HG03342 (cell line): ENCODE results near the gene YPEL2.
"Not testable (repeated sequence)": the region's sequence is repeated elsewhere in the genome, so short reads cannot be mapped to it uniquely, and the experiment has no call there.

ENCODE experiments used
- ATAC-seq: cut with Tn5 transposase; IDR thresholded peaks from one replicate; pipeline ENCODE4 v1.9.1; 2021; ENCODE audit warnings: mild to moderate bottlenecking, moderate library complexity; ENCODE audit not compliant: unreplicated experiment

YPEL2 gene

DNA sequence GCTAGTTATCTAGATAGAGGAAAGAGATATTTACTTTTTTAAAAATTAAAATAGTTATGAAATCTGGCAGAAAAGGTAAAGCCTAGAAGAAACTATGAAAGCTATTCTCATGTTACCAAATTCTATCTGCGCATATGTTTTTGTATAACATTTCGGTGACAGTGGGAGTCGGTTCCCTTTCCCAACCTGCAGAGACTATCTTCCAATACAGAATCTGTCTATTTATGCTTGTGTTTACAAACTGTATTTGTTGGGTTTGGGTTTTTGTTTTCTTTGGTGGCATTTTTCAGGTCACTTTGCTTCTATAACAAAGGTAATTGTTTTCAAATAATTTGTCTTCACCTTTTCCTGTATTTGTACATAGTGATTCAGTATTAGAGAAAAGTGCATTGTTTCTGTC is 69.8 kb downstream of the YPEL2 start:
- ATAC-seq = no peak

DNA sequence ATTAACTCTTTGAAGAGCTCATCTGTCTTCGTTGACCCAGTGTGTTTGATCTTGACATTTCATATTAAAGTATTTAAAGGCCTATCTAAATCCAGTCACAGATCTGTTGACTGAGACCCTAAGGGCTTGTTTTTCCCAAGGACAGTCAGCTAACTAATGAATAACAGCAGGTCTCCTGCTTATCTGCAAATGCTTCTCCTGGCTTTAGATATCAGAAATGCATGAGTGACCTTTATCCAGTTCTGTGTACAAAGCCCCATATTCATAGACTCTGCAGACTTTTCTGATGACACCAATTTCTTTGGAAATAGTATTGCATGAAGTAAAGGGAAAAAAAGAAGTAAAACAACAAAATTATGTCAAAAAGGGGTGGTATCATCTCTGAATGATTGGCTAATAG is 70.3 kb downstream of the YPEL2 start:
- ATAC-seq = no peak

DNA sequence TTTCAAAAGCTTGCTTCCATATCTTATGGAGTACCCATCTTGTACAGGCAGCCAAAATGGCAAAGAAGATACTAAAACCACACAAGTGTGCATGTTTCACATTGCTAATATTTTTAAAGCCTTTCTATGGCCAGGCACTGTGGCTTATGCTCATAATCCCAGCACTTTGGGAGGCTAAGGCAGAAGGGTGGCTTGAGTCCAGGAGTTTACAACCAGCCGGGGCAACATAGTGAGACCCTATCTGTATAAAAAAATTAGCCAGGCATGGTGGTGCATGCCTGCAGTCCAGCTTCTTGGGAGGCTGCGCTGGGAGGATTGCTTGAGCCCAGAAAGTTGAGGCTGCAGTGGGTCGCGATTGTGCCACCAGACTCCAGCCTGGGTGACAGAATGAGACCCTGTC is 71.3 kb downstream of the YPEL2 start:
- ATAC-seq = no peak

DNA sequence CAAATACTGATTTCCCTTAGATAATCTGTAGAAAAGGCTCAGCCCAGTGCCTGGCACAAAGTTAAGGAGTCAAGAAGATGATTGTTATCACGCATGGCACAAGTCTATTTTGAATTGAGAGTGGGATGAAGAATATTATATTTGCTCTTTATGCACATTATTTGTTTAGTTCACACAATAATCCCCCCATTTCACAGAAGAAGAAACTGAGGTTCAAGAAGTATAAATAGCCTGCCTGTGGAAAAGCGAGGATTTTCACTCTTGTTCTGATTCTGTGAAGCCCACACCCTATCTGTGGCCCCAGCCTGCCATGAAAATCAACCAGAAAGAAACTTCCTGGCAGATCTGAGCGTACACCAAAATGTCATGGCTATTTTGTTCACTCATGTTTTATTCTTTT is 73.0 kb downstream of the YPEL2 start:
- ATAC-seq = no peak

DNA sequence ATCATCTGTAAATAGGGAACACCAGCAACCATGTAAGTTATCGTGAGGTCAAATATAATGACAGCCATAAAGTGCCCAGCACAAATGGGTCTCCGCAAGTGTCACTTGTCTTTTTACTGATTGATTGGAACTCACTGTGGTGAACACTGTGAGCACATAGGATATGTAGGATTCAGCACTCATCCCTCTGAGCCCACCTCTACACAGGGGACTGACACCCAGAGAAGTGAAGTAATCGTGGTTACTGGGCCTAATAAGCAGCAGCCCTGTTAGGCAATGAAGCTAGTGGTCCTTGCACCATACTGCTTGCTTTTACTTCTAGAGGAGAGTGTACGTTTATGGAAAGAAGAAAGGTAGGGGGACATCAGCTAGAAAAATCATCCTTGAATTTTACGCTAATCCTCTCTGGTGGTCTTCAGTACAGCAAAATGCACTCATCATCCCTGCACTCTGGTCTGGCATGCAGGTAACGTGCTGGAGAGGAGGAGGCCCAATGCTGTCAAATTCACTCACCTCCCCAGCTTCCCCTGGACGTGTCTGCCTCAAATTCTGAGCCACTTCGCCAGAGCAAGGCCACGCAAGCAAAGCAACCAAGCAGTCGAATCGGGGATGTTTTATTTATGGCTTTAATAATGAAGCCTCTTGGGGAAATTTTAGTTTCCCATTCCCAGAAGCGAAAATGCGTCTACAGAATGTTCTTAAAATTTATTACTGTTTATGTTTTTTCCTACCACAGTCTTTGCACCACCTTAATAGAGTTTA is 74.7 kb downstream of the YPEL2 start:
- no peak for ATAC-seq

DNA sequence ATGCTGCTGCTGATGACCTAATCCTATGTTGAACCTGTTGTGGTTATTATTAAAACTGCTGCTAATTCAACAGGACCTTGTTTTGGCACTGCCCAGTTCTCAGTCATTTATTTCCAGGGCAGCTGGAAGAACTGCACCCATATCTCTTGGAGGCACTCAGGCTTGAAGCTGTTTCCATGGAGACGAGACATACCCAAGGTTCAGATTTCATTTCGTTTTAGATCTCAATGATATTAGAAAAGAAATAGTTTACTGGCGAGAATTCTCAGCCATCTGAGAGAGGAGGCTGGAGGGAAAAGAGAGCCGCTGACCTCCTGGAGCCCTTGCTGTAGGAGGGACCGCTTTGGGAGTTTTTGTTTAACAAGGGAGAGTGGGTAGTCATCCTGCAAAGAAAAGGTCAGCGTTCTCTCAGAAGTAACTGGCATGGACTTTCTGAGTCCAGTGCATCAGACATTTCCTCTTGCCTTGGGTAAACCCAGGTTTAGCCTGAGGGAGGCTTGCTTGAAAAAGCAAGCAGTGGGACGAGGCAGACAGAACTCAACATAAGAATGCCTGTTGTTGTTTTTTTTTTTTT is 75.4 kb downstream of the YPEL2 start:
- ATAC-seq = no peak

DNA sequence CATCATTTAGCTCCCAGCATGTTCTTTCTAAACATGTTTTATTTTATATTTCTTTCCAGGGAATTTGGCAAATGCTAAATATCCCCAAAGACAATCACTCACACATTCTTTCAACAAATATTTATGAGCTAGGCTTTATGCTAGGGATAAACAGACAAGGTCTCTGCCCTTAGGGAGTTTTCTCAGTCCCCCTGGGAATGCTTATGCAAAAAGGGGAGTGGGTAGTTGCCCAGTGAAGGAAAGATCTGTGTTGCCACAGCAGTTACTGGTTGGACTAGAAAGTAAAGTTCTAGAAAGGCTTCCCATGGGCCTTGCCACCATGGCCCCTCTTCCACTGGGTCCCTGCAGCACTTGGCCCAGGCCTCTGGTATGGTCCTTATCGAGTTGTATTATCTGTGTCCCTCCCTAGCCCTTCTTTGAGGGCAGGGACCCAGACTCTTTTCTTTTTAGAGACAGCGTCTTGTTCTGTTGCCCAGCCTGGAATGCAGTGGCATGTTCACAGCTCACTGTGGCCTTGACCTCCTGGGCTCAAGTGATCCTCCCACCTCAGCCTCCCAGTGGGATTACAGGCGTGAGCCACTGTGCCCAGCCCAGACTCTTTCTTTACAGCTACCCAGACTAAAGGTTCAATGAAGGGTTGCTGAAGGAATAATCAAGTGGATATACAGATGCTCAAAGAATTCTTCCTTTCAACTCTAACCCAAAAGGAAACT is 78.0 kb downstream of the YPEL2 start:
- no peak for ATAC-seq

DNA sequence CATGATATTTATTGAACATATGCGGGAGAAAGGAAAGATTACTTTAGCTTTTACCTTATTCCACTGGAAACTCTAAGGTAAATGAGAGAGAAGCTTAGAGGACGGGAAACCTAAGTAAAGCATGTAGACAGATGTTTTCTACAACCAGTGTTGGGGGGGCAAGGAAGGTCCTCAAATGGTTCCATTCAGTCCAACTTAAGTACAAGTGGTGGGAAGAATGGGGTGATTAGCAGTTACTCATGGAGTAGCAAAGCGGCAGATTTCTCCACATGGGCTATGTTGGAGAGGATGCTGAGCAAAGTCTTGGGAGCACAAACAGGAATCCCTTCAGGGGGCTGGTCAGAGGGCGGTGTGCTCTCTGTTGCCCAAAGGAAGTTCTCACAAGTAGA is 78.6 kb downstream of the YPEL2 start:
- no peak for ATAC-seq

DNA sequence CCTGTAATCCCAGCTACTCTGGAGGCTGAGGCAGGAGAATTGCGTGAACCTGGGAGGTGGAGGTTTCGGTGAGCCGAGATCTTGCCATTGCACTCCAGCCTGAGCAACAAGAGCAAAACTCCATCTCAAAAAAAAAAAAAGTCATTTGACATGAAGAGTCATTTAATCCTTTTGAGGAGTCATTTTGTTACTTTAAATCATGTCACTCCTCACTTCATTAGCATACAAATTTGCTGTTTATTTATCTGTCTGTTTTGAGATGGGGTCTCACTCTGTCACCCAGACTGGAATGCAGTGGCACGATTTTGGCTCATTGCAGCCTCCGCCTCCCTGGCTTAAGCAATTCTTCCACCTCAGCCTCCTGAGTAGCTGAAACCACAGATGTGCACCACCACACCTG is 81.0 kb downstream of the YPEL2 start:
- not testable (repeated sequence) for ATAC-seq

DNA sequence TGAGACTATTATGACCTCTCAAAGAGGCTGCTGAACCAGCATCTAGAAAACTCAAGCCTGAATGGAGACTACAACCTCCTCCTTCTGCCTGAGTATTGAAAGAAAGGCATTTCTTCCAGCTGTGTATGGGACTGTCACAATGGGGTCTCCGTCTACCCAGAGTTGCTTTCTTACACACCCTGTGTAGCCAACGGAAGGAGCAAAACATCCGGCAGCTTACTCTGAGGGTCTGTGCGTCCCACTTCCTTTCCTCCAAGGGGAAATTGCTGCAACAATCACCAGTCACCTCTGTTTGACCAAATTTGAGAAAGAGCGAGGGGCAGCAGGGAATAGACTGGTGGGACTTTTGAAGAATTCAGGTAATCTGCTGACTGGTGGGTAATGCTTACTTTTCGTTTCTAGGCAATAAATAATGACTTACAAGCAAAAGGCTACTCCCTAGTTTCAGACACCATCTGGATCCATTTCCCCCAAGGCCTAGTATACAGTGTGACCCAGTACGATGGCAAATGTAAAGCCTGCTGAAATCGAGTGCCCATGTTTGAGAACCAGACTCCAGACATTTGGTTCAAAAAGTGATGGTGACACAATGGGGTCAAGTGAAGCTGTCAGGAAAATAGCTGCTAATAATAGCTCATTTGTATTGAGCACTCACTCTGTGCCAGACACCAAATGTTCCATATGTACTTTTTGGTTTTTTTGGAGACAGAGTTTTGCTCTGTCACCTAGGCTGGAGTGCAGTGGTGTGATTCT is 81.7 kb downstream of the YPEL2 start:
- no peak for ATAC-seq

DNA sequence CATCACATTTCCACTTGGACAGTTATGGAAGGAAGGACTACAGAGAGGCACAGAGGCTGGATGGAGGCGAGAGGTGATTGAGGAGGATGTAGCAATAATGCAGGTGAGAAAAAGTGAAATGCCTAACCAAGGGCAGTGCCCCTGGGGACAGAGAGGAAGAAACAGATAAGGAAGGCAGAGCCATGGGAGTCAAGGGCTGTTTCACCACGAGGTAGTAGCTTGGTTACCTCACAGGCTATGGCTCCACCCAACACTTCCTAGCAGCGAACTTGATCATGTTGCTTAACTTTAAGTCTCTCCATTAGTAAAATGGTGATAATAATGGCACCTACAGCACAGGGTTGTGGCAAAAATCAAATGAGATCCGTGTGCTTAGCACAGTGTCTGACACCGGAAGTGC is 83.9 kb downstream of the YPEL2 start:
- ATAC-seq = no peak

DNA sequence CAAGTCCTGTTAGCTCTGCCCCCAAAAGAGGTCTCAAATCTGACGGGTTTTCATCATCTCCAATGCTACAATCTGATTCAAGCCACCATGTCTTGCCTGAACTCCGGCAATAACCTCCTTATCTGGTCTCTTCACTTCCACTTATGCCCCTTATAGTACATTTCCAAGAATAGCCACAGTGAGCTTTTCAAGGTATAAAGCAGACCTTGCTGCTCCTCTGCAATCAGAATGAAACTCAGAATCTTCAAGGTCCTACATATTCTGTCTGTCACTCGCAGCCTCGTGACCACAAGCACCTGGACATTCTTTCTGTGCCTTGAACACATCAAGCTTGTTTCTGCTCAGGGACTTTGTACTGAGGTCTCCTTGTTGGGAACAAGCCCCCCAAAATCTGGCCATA is 84.7 kb downstream of the YPEL2 start:
- ATAC-seq = no peak

DNA sequence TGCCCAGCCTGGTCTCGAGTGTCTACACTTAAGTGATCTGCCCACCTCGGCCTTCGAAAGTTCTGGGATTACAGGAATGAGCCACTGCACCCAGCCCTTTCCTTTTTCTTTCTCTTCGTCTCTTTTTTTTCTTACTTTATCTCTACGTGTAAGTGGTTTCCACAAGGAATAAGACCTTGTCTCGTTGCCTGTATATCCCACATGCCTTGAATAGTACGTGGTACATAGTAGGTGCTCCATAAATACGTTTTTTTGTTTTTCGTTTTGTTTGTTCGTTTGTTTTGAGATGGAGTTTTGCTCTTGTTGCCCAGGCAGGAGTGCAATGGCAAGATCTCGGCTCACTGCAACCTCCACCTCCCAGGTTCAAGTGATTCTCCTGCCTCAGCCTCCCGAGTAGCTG is 86.0 kb downstream of the YPEL2 start:
- no peak for ATAC-seq

DNA sequence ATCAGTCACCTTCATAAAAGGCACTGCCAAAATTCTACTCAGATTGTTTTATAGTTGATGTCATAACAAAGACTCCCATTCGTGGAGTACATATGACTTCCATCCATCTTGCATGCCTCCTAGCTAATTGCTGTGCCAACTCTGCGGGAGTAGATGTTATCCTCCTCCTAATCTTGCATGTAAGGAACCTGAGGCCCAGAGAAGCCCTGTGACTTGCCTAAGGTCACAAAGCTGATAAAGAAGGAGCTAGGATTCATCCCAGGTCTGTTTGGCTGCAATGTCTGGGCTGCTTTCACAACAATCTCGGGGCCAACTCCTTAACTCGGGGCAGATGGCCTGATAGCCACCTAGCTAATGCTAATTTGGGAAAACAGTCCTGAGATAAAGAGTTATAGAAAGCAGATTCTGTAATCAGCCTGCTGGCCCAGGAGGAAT is 87.3 kb downstream of the YPEL2 start:
- no peak for ATAC-seq

DNA sequence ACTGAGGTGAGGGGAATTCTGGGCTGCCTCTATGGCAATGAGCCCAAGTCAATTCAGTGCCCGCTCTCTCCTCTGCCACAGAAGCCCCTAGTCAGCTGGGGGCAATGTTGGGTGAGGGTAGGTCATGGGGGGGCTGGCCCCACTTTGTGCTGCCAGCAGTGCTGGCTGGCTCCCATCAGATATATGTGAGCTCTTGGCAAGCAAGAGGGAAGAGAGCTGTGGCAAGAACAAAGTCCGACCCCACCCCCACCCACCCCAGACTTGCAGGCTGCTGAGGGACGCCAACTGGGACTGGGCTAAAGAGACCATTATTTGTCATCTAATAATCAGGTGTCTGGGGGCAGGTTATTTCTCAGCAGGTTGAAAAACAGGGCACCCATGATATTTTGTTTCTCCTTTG is 89.4 kb downstream of the YPEL2 start:
- ATAC-seq = no peak

DNA sequence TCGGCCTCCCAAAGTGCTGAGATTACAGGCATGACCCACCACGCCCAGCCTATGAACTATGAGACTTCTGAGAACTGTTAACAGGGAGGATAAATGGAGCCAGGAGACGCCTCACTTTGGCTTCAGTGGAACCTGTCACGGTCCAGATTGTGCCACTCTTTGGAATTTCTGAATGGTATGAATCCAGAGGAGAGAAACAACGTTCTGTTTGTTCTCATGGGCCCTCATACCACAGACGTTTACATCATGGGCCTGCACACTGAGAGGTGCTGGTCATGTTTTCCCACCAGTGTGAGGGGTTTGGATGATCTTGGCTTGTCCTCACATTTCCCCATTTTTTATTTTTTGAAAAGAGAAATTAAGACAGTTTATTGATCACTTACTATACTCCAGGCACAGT is 90.3 kb downstream of the YPEL2 start:
- ATAC-seq = no peak

DNA sequence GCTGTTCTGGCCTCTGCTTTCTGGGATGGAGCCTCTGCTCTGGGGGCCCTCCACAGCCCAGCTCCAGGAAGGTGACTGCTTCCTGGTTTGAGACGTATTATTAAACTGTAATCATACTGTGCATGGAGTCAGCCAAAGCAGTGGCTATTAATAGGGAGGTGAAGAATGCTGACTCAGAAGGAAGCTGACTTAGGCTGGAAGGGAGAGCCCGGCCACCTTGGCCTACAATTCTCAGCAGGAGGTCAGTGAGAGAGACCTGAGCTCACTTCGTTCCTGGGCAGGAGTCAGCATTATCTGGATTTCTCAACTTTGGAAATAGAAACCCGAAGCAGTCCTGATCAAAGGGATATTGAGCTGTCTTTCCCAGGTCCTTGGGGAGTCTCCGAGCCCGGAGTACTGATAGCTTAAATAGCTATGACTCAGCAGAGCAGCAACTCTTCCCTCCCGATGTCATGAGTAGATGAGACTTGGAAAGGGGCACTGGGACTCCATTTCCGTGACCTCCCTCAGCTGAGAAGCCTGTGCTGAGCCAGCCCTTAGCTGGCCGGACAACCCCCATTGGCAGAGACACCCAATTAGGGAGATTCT is 91.8 kb downstream of the YPEL2 start:
- no peak for ATAC-seq

DNA sequence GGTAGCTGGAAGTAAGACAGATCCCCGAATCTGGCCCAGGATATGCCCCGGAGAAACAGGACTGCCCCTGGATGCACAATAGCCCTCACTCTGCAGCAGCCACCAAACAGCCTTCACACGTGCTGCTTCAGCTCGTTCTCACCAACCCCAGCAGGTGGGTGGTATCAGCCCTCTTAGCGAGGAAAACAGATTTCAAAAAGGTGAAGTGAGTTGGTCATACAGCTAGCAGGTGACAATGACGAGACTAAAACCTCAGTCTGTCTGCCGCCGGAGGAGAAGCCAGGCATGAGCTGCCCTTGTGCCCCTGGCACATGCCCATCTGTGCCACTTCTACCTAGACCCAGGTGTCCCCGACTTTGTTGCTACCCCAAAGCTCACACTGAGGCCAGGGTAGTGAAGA is 92.4 kb downstream of the YPEL2 start:
- ATAC-seq = no peak

DNA sequence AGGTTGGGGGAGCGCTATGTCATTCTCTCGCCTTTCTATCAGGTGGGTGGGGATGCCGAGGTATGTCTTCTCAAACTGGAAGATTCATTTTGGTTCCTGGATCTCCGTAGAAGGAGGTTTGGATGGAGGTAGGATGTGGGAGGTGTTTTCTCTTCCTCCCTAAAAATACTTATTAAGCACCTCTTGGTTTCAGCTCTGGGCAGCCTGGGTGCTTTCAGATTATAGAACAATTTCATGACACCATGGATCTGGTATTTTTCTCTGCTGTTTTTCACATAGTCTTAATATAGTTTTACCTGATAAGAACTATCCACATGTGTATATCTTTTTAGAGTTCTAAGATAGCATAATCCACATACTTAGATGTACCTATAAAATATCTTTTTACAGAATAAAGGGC is 92.9 kb downstream of the YPEL2 start:
- ATAC-seq = no peak

DNA sequence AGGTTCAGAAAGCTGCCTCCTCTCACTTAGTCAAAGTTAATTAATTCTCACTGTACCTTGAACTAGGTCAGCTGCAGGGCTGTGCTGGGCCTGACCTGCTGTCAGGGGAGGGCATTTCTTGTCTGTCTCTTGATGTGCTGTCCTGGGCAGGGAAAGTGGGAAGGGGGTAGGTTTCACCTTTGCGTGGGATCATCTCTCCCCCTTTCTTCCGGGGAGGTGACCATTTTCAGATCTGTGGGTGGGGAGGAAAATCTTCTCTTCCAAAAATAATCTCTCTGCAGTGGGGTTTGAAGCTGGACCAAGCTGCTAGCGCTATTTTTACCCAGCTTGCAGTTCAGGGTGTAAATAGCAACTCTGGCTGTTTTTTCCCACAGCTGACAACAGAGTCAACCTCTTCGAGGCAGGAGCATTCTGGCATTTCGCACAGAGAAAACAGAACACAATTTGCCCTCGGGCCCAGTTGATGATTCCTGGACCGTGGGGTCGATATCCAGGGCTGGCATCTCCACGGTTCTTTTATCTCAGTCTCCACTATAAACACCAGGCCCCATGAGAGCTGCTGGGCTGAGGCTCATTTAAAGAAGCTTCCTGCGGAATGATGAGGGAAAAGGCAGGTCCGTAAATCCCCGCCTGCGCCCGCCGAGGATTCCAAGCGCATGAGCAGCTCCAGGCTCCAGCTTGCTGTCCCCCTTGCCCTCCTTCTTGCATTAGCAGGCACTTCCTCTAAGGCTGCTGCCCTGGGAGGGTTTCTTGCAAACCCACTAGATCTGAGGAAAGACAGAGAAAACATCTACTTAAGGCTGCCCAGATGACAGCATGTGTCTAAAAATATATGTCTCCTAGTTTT is 93.9 kb downstream of the YPEL2 start:
- no peak for ATAC-seq
